ENCODE data around the gene NUP214.

- no peak for TF ChIP-seq REST (IDR thresholded peaks at IDR 0.05; ENCODE audit: insufficient replicate concordance, low read depth)
- TF ChIP-seq CTCF (IDR thresholded peaks at IDR 0.05; ENCODE audit: insufficient read depth, low read length): no peak
- no peak for TF ChIP-seq POLR2AphosphoS5 (IDR thresholded peaks at IDR 0.05; ENCODE audit: low read depth)
- no peak for TF ChIP-seq GABPA (IDR thresholded peaks at IDR 0.05; ENCODE audit: low read depth)
These were observed 92.1 kb downstream of the NUP214 start for GRCh38 chr9:131217331-131218031.
